SK-N-SH treated with all-trans-retinoic acid at 6 μM for 48 hours (cell line): ENCODE measurements around the gene TRIM2.

Experiments used
- ARNTL ChIP-seq: fragments of 450-650 bp; formaldehyde crosslinking; IDR thresholded peaks from 2 replicates; pipeline ENCODE4 v1.5.0; 2020; ENCODE audit warnings: low read depth, mild to moderate bottlenecking, moderate library complexity, borderline replicate concordance
- BACH2 ChIP-seq: fragments of 250-450 bp; sonication (Bioruptor Pico); IDR thresholded peaks from 2 replicates; pipeline ENCODE4 v1.9.0; 2021; ENCODE audit warnings: mild to moderate bottlenecking, borderline replicate concordance
- OSR1 ChIP-seq: fragments of 250-450 bp; sonication (Bioruptor Pico); IDR thresholded peaks from 2 replicates; pipeline ENCODE4 v1.8.0; 2022; ENCODE audit warnings: moderate library complexity, mild to moderate bottlenecking, inconsistent platforms
- PPARA ChIP-seq: fragments of 250-450 bp; sonication (Bioruptor Pico); IDR thresholded peaks from 2 replicates; pipeline ENCODE4 v1.5.0; 2020; ENCODE audit warnings: mild to moderate bottlenecking, borderline replicate concordance
- RARB ChIP-seq: fragments of 250-450 bp; sonication (Bioruptor Pico); IDR thresholded peaks from 2 replicates; pipeline ENCODE4 v1.8.0; 2021; ENCODE audit warnings: mild to moderate bottlenecking, moderate library complexity
- TCF4 ChIP-seq: fragments of 250-450 bp; sonication (Bioruptor Pico); IDR thresholded peaks from 2 replicates; pipeline ENCODE4 v1.8.0; 2021; ENCODE audit warnings: mild to moderate bottlenecking, moderate library complexity, borderline replicate concordance
- ZFP3 ChIP-seq: fragments of 250-450 bp; sonication (Bioruptor Pico); IDR thresholded peaks from 2 replicates; pipeline ENCODE4 v1.5.0; 2020; ENCODE audit warnings: mild to moderate bottlenecking, moderate library complexity
- ZFP30 ChIP-seq: fragments of 450-650 bp; formaldehyde crosslinking; IDR thresholded peaks from 2 replicates; pipeline ENCODE4 v1.5.0; 2022; ENCODE audit warnings: mild to moderate bottlenecking, moderate library complexity
- ZNF70 ChIP-seq: fragments of 450-650 bp; formaldehyde crosslinking; IDR thresholded peaks from 2 replicates; pipeline ENCODE4 v1.5.0; 2020; ENCODE audit warnings: mild to moderate bottlenecking, moderate library complexity
- ZNF8 ChIP-seq: fragments of 450-650 bp; formaldehyde crosslinking; IDR thresholded peaks from 2 replicates; pipeline ENCODE4 v1.5.0; 2020; ENCODE audit warnings: mild to moderate bottlenecking, moderate library complexity
- TF ChIP-seq, protein P1 (sequence below): fragments of 250-450 bp; sonication (Bioruptor Pico); IDR thresholded peaks from 2 replicates; pipeline ENCODE4 v1.5.1; 2020; ENCODE audit warnings: low read depth, mild to moderate bottlenecking, moderate library complexity
- TF ChIP-seq, protein P2 (sequence below): fragments of 250-450 bp; sonication (Bioruptor Pico); IDR thresholded peaks from 2 replicates; pipeline ENCODE4 v1.8.0; 2021; ENCODE audit warnings: low read depth, mild to moderate bottlenecking, moderate library complexity, borderline replicate concordance
- TF ChIP-seq, protein P3 (sequence below): fragments of 250-450 bp; sonication (Bioruptor Pico); IDR thresholded peaks from 2 replicates; pipeline ENCODE4 v1.8.0; 2020; ENCODE audit warnings: mild to moderate bottlenecking, moderate library complexity, borderline replicate concordance
- TF ChIP-seq, protein P4 (sequence below): fragments of 250-450 bp; sonication (Bioruptor Pico); IDR thresholded peaks from 2 replicates; pipeline ENCODE4 v1.5.1; 2021; ENCODE audit warnings: mild to moderate bottlenecking, moderate library complexity

- TF ChIP-seq ZNF70 (CRISPR knock-in tag) (no peak), ZFP3 (CRISPR knock-in tag) (no peak), OSR1 (CRISPR knock-in tag) (no peak), ARNTL (CRISPR knock-in tag) (no peak), ZNF8 (CRISPR knock-in tag) (no peak), TCF4 (no peak), BACH2 (CRISPR knock-in tag) (no peak), ZFP30 (CRISPR knock-in tag) (no peak), PPARA (CRISPR knock-in tag) (no peak), RARB (CRISPR knock-in tag) (no peak)
- TF ChIP-seq, protein P1, sequence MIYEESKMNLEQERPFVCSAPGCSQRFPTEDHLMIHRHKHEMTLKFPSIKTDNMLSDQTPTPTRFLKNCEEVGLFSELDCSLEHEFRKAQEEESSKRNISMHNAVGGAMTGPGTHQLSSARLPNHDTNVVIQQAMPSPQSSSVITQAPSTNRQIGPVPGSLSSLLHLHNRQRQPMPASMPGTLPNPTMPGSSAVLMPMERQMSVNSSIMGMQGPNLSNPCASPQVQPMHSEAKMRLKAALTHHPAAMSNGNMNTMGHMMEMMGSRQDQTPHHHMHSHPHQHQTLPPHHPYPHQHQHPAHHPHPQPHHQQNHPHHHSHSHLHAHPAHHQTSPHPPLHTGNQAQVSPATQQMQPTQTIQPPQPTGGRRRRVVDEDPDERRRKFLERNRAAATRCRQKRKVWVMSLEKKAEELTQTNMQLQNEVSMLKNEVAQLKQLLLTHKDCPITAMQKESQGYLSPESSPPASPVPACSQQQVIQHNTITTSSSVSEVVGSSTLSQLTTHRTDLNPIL (CRISPR knock-in tag), result no peak
- TF ChIP-seq, protein P2, sequence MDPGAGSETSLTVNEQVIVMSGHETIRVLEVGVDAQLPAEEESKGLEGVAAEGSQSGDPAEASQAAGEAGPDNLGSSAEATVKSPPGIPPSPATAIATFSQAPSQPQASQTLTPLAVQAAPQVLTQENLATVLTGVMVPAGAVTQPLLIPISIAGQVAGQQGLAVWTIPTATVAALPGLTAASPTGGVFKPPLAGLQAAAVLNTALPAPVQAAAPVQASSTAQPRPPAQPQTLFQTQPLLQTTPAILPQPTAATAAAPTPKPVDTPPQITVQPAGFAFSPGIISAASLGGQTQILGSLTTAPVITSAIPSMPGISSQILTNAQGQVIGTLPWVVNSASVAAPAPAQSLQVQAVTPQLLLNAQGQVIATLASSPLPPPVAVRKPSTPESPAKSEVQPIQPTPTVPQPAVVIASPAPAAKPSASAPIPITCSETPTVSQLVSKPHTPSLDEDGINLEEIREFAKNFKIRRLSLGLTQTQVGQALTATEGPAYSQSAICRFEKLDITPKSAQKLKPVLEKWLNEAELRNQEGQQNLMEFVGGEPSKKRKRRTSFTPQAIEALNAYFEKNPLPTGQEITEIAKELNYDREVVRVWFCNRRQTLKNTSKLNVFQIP (CRISPR knock-in tag), result no peak
- TF ChIP-seq, protein P3, sequence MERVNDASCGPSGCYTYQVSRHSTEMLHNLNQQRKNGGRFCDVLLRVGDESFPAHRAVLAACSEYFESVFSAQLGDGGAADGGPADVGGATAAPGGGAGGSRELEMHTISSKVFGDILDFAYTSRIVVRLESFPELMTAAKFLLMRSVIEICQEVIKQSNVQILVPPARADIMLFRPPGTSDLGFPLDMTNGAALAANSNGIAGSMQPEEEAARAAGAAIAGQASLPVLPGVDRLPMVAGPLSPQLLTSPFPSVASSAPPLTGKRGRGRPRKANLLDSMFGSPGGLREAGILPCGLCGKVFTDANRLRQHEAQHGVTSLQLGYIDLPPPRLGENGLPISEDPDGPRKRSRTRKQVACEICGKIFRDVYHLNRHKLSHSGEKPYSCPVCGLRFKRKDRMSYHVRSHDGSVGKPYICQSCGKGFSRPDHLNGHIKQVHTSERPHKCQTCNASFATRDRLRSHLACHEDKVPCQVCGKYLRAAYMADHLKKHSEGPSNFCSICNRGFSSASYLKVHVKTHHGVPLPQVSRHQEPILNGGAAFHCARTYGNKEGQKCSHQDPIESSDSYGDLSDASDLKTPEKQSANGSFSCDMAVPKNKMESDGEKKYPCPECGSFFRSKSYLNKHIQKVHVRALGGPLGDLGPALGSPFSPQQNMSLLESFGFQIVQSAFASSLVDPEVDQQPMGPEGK (CRISPR knock-in tag), result no peak
- TF ChIP-seq, protein P4, sequence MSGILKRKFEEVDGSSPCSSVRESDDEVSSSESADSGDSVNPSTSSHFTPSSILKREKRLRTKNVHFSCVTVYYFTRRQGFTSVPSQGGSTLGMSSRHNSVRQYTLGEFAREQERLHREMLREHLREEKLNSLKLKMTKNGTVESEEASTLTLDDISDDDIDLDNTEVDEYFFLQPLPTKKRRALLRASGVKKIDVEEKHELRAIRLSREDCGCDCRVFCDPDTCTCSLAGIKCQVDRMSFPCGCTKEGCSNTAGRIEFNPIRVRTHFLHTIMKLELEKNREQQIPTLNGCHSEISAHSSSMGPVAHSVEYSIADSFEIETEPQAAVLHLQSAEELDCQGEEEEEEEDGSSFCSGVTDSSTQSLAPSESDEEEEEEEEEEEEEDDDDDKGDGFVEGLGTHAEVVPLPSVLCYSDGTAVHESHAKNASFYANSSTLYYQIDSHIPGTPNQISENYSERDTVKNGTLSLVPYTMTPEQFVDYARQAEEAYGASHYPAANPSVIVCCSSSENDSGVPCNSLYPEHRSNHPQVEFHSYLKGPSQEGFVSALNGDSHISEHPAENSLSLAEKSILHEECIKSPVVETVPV (CRISPR knock-in tag), result no peak
Observed at GRCh38 chr4:153348006-153348405, 143.8 kb downstream of the TRIM2 start.
